Peyer's patch (tissue), 4 donors: ENCODE data around the gene TMC3. TPM values are rescaled to one million over a fixed set of nuclear protein-coding genes. Genes with fewer than 3 reads are reported as not detected.

Source experiments
- DNase-seq, 3 donors: peaks; one replicate each; pipeline ENCODE4 v3.0.0-alpha.2; 2017 to 2019
- H3K27ac ChIP-seq, 4 donors: fragments of 200-600 bp; sonication (generic); one replicate each; pipeline ENCODE4 v1.5.1; 2016 to 2019
- H3K27me3 ChIP-seq, 2 donors: fragments of 200-600 bp; sonication (generic); one replicate each; pipeline ENCODE4 v1.5.1; 2019
- H3K36me3 ChIP-seq, 3 donors: fragments of 200-600 bp; sonication (generic); one replicate each; pipeline ENCODE4 v1.5.1; 2016 to 2019
- H3K4me1 ChIP-seq, 4 donors: fragments of 200-600 bp; sonication (generic); one replicate each; pipeline ENCODE4 v1.5.1; 2016 to 2019
- H3K4me3 ChIP-seq, 4 donors: fragments of 200-600 bp; sonication (generic); 1 replicate in 3 of 4; 2 replicates in 1 of 4; pipeline ENCODE4 v1.5.1; 2016 to 2019; ENCODE audit warnings: mild to moderate bottlenecking in 1 of 4
- H3K9me3 ChIP-seq, 4 donors: fragments of 200-600 bp; sonication (generic); one replicate each; pipeline ENCODE4 v1.5.1; 2016 to 2019; ENCODE audit warnings: mild to moderate bottlenecking in 1 of 4
- CTCF ChIP-seq, 6 experiments: fragments of 450-650 bp in 4 of 6; fragments of 200-600 bp in 2 of 6; sonication (generic) in 1 of 6; IDR thresholded peaks; one replicate each; pipeline ENCODE4 v1.5.1; 2017 to 2019; ENCODE audit warnings: antibody characterized with exemption in 6 of 6, mild to moderate bottlenecking in 3 of 6, moderate library complexity in 1 of 6
- POLR2A ChIP-seq, 2 donors: fragments of 450-650 bp; IDR thresholded peaks; one replicate each; pipeline ENCODE4 v1.5.1; 2017; ENCODE audit warnings: antibody characterized with exemption in 2 of 2, mild to moderate bottlenecking in 2 of 2, moderate library complexity in 2 of 2
- total RNA-seq, 4 donors: library from RNA; depleted of rRNA; stranded (reverse); fragments of >200 nt; gene quantifications; one replicate each; pipeline ENCODE4 v1.1.0, GENCODE V29; 2016

TMC3 gene
- total RNA-seq, 4 donors from 2014 or later, result not detected

- Histone ChIP-seq H3K27me3 (no peaks in the 10 kb centered on the region), H3K9me3 (no peaks in the 10 kb centered on the region), H3K4me1 (no peaks in the 10 kb centered on the region), H3K27ac (no peak overlapping the region), H3K4me3 (no peak overlapping the region), H3K36me3 (no peaks in the 10 kb centered on the region)
- DNase-seq, result no peak
- TF ChIP-seq POLR2A (IDR thresholded peaks at IDR 0.05), result no peak
- no peak for TF ChIP-seq CTCF (IDR thresholded peaks at IDR 0.05)
These were observed 4.4 kb upstream of the TMC3 start for GRCh38 chr15:81378443-81378842.

- DNase-seq, result no peak
- H3K4me1 ChIP-seq, result no peaks in the 10 kb centered on the region
- H3K27ac ChIP-seq, result no peak overlapping the region
- no peaks in the 10 kb centered on the region for H3K27me3 ChIP-seq
- TF ChIP-seq CTCF (IDR thresholded peaks at IDR 0.05) (no peak), POLR2A (IDR thresholded peaks at IDR 0.05) (no peak)
- no peaks in the 10 kb centered on the region for H3K36me3 ChIP-seq
- H3K9me3 ChIP-seq, result no peaks in the 10 kb centered on the region
- no peak overlapping the region for H3K4me3 ChIP-seq
These were observed 3.9 kb upstream of the TMC3 start for GRCh38 chr15:81377871-81378270.

GRCh38 chr15:81376231-81376630 is 2.2 kb upstream of the TMC3 start:
- no peaks in the 10 kb centered on the region for H3K9me3 ChIP-seq
- no peaks in the 10 kb centered on the region for H3K27me3 ChIP-seq
- H3K4me3 ChIP-seq, result no peak overlapping the region
- TF ChIP-seq CTCF (IDR thresholded peaks at IDR 0.05) (no peak), POLR2A (IDR thresholded peaks at IDR 0.05) (no peak)
- no peaks in the 10 kb centered on the region for H3K36me3 ChIP-seq
- no peak for DNase-seq
- no peaks in the 10 kb centered on the region for H3K4me1 ChIP-seq
- H3K27ac ChIP-seq, result no peak overlapping the region

GRCh38 chr15:81375461-81375860 is 1.4 kb upstream of the TMC3 start:
- no peak overlapping the region for H3K27ac ChIP-seq
- no peaks in the 10 kb centered on the region for H3K4me1 ChIP-seq
- no peaks in the 10 kb centered on the region for H3K36me3 ChIP-seq
- no peaks in the 10 kb centered on the region for H3K27me3 ChIP-seq
- no peaks in the 10 kb centered on the region for H3K9me3 ChIP-seq
- DNase-seq, result no peak
- no peak overlapping the region for H3K4me3 ChIP-seq
- TF ChIP-seq POLR2A (IDR thresholded peaks at IDR 0.05) (no peak), CTCF (IDR thresholded peaks at IDR 0.05) (no peak)

DNA sequence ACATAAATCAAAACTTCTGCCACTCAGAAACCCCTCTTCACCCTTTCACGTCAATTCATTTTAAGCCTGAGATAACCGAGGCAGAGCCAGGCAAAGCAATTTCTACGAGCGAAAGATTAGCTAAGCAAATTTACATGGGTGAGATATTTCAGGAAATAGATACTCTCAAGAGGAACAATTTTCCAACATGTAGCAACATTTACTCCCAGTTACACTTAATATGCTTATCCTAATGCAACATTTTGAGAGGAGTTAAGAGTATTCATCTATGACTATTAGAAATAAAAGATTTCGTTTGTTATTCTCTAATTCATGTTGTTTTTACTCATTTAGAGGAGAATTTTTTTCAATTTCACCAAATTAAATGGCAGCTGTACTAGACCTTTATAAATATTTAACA is 837 bp downstream of the TMC3 start:
- H3K9me3 ChIP-seq, result no peaks in the 10 kb centered on the region

More for the DNA sequence above, 837 bp downstream of the TMC3 start:
- no peak for DNase-seq
- H3K4me1 ChIP-seq, result no peaks in the 10 kb centered on the region
- no peak overlapping the region for H3K4me3 ChIP-seq
- H3K27ac ChIP-seq, result no peak overlapping the region
- no peaks in the 10 kb centered on the region for H3K36me3 ChIP-seq
- no peaks in the 10 kb centered on the region for H3K27me3 ChIP-seq
- no peak for TF ChIP-seq POLR2A (IDR thresholded peaks at IDR 0.05)
- no peak for TF ChIP-seq CTCF (IDR thresholded peaks at IDR 0.05)
